Skeletal muscle tissue (tissue), 4 donors: ENCODE results near the gene COL2A1. TPM values are rescaled to one million over a fixed set of nuclear protein-coding genes. Genes with fewer than 3 reads are reported as not detected.

Source experiments
- H3K27ac ChIP-seq: one replicate; pipeline ENCODE4 v1.7.0; 2013; ENCODE audit warnings: mild to moderate bottlenecking, low read depth, low read length, inconsistent platforms
- H3K27me3 ChIP-seq, 3 donors: one replicate each; pipeline ENCODE4 v1.7.0; 2013; ENCODE audit warnings: low read length in 3 of 3; ENCODE audit not compliant: control insufficient read depth in 3 of 3, insufficient read depth in 3 of 3
- H3K36me3 ChIP-seq, 3 donors: one replicate each; pipeline ENCODE4 v1.7.0; 2013; ENCODE audit warnings: low read length in 3 of 3; ENCODE audit not compliant: control insufficient read depth in 3 of 3, insufficient read depth in 3 of 3
- H3K4me1 ChIP-seq, 3 donors: one replicate each; pipeline ENCODE4 v1.7.0; 2013; ENCODE audit warnings: low read length in 3 of 3, mild to moderate bottlenecking in 3 of 3; ENCODE audit not compliant: control insufficient read depth in 3 of 3, insufficient read depth in 3 of 3
- H3K4me3 ChIP-seq, 3 donors: one replicate each; pipeline ENCODE4 v1.7.0; 2013; ENCODE audit warnings: low read length in 3 of 3
- H3K9ac ChIP-seq, 3 donors: one replicate each; pipeline ENCODE4 v1.7.0; 2013; ENCODE audit warnings: low read length in 3 of 3, mild to moderate bottlenecking in 3 of 3, moderate library complexity in 2 of 3, low read depth in 1 of 3
- H3K9me3 ChIP-seq, 3 donors: one replicate each; pipeline ENCODE4 v1.7.0; 2013; ENCODE audit warnings: low read length in 3 of 3; ENCODE audit not compliant: control insufficient read depth in 3 of 3
- total RNA-seq: library from RNA; depleted of rRNA; stranded (reverse); fragments of >200 nt; gene quantifications from one replicate; pipeline ENCODE4 v1.2.3, GENCODE V29; 2014
- donor health status: Osteomylitis.

The COL2A1 gene
- total RNA-seq, 1 donor from 2014 or later = 88.2 TPM

- H3K27me3 ChIP-seq = no peaks in the 10 kb centered on the region
- H3K4me1 ChIP-seq = peaks cover 17 to 20% (median 20%) of the 10 kb centered on the region in 3 donors
- H3K9ac ChIP-seq = no peak overlapping the region
- no peak overlapping the region for H3K27ac ChIP-seq
- no peak overlapping the region for H3K4me3 ChIP-seq
- H3K9me3 ChIP-seq = no peaks in the 10 kb centered on the region
- H3K36me3 ChIP-seq = no peaks in the 10 kb centered on the region
Observed at GRCh38 chr12:47986291-47986660, 18.0 kb downstream of the COL2A1 start.

- H3K4me3 ChIP-seq = no peak overlapping the region
- H3K9me3 ChIP-seq = no peaks in the 10 kb centered on the region
- H3K9ac ChIP-seq = no peak overlapping the region
- H3K36me3 ChIP-seq = no peaks in the 10 kb centered on the region
- peaks cover 11 to 16% (median 16%) of the 10 kb centered on the region in 3 donors for H3K4me1 ChIP-seq
- no peaks in the 10 kb centered on the region for H3K27me3 ChIP-seq
- no peak overlapping the region for H3K27ac ChIP-seq
Observed at GRCh38 chr12:47985596-47986290, 18.5 kb downstream of the COL2A1 start.

GRCh38 chr12:47984331-47984801, 19.9 kb downstream of the COL2A1 start:
- Histone ChIP-seq H3K27ac (no peak overlapping the region), H3K36me3 (no peaks in the 10 kb centered on the region), H3K9me3 (no peaks in the 10 kb centered on the region), H3K9ac (no peak overlapping the region), H3K27me3 (no peaks in the 10 kb centered on the region), H3K4me3 (no peak overlapping the region), H3K4me1 (peaks cover 11 to 16% (median 16%) of the 10 kb centered on the region in 3 donors)

DNA sequence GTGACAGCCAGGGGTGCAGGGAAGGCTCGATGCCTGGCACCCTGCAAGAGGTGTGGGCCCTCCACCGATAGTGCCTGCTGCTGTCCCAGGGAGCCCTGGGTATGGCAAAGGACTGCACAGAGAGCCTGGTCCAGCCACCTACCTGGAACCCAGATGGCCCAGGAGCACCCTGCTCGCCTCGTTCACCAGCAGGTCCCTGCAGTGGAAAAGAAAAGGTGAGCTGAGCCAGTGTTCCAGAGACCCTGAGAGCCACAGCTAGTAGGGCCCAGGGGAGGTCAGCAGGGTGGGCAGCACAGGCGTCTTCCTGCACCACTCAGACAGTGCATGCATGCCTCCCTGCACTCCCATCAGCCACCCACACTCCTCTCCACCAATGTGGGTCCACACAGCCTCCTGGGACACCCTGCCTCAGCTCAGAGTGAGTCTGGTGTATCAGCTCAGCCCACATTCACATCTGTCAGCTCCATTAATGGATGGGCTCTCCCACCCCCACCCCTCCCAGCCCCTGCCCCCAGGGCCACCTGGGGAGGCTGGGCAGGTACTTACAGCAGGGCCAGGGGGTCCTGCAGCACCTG, 20.6 kb downstream of the COL2A1 start:
- Histone ChIP-seq H3K27ac (no peak overlapping the region), H3K9me3 (no peaks in the 10 kb centered on the region), H3K4me1 (peaks cover 10 to 12% (median 12%) of the 10 kb centered on the region in 3 donors), H3K36me3 (no peaks in the 10 kb centered on the region), H3K27me3 (peaks cover 0 to 5% (median 0%) of the 10 kb centered on the region in 3 donors), H3K4me3 (no peak overlapping the region), H3K9ac (no peak overlapping the region)

GRCh38 chr12:47982770-47983169, 21.5 kb downstream of the COL2A1 start:
- Histone ChIP-seq H3K27ac (no peak overlapping the region), H3K9me3 (no peaks in the 10 kb centered on the region), H3K4me1 (peaks cover 1 to 4% (median 3%) of the 10 kb centered on the region in 3 donors), H3K9ac (no peak overlapping the region), H3K36me3 (no peaks in the 10 kb centered on the region), H3K4me3 (no peak overlapping the region), H3K27me3 (peaks cover 0 to 5% (median 0%) of the 10 kb centered on the region in 3 donors)

GRCh38 chr12:47982311-47982710, 22.0 kb downstream of the COL2A1 start:
- peaks cover 0 to 5% (median 0%) of the 10 kb centered on the region in 3 donors for H3K27me3 ChIP-seq
- H3K9me3 ChIP-seq = no peaks in the 10 kb centered on the region
- H3K4me3 ChIP-seq = no peak overlapping the region
- no peak overlapping the region for H3K27ac ChIP-seq
- H3K4me1 ChIP-seq = no peaks in the 10 kb centered on the region
- H3K36me3 ChIP-seq = no peaks in the 10 kb centered on the region
- H3K9ac ChIP-seq = no peak overlapping the region

GRCh38 chr12:47981496-47982260, 22.6 kb downstream of the COL2A1 start:
- no peaks in the 10 kb centered on the region for H3K4me1 ChIP-seq
- no peak overlapping the region for H3K27ac ChIP-seq
- no peaks in the 10 kb centered on the region for H3K36me3 ChIP-seq
- H3K9me3 ChIP-seq = no peaks in the 10 kb centered on the region
- no peak overlapping the region for H3K4me3 ChIP-seq
- H3K27me3 ChIP-seq = peaks cover 0 to 5% (median 0%) of the 10 kb centered on the region in 3 donors
- no peak overlapping the region for H3K9ac ChIP-seq

- Histone ChIP-seq H3K9ac (no peak overlapping the region), H3K4me3 (no peak overlapping the region), H3K4me1 (no peaks in the 10 kb centered on the region), H3K36me3 (no peaks in the 10 kb centered on the region), H3K9me3 (no peaks in the 10 kb centered on the region), H3K27ac (no peak overlapping the region), H3K27me3 (peaks cover 0 to 5% (median 0%) of the 10 kb centered on the region in 3 donors)
Observed at GRCh38 chr12:47980779-47981495, 23.3 kb downstream of the COL2A1 start.

GRCh38 chr12:47980197-47980596, 24.1 kb downstream of the COL2A1 start:
- Histone ChIP-seq H3K27me3 (peaks cover 0 to 5% (median 0%) of the 10 kb centered on the region in 3 donors), H3K9ac (no peak overlapping the region)

More at GRCh38 chr12:47980197-47980596, 24.1 kb downstream of the COL2A1 start:
- Histone ChIP-seq H3K36me3 (no peaks in the 10 kb centered on the region), H3K4me3 (no peak overlapping the region), H3K9me3 (no peaks in the 10 kb centered on the region), H3K27ac (no peak overlapping the region), H3K4me1 (no peaks in the 10 kb centered on the region)
